PC-3 (cell line): ENCODE results near the gene UBE2E2. TPM values are rescaled to one million over a fixed set of nuclear protein-coding genes. Genes with fewer than 3 reads are reported as not detected.
A peak's percentile ranks its signal among the peaks of the same experiment; 100 is the strongest.

Source experiments
- ATAC-seq: fragments of 200-7000 bp; cut with Tn5 transposase; 2 replicates; pipeline ENCODE4 v1.9.1; 2020; ENCODE audit warnings: mild to moderate bottlenecking, moderate library complexity
- BruUV-seq: library from RNA; stranded (reverse); fragments of 400-500 nt; replicated peaks from 2 replicates; lab custom pipeline; 2021; lab: Mats Ljungman, UMichigan
- CTCF ChIA-PET: fragments of 300-600 bp; sonication (Branson Sonifier 250); formaldehyde crosslinking; loops from one replicate; lab custom pipeline; 2022; ENCODE audit warnings: antibody characterized with exemption; lab: Charles Lee
- POLR2A ChIA-PET: fragments of 300-600 bp; sonication (Branson Sonifier 250); formaldehyde crosslinking; loops from one replicate; lab custom pipeline; 2022; ENCODE audit warnings: antibody characterized with exemption; ENCODE audit not compliant: unreplicated experiment; lab: Charles Lee
- DNase-seq: peaks from one replicate; pipeline ENCODE4 v3.0.0-alpha.2; 2015
- H2AFZ ChIP-seq: fragments of 300-600 bp; sonication (generic); 2 replicates; pipeline ENCODE4 v1.6.0; 2016; ENCODE audit warnings: antibody characterized with exemption, low read length
- H3F3A ChIP-seq: fragments of 300-600 bp; sonication (generic); one replicate; pipeline ENCODE4 v1.6.0; 2017; ENCODE audit warnings: antibody characterized with exemption, low read length, control low read depth, mild to moderate bottlenecking; ENCODE audit not compliant: unreplicated experiment
- H3K27ac ChIP-seq: fragments of 300-600 bp; sonication (generic); 2 replicates; pipeline ENCODE4 v1.5.1; 2016; ENCODE audit warnings: mild to moderate bottlenecking, low read length
- H3K27me3 ChIP-seq: fragments of 300-600 bp; sonication (generic); 2 replicates; pipeline ENCODE4 v1.6.1; 2016; ENCODE audit warnings: low read length, mixed read lengths
- H3K36me3 ChIP-seq: fragments of 300-600 bp; sonication (generic); 2 replicates; pipeline ENCODE4 v1.6.1; 2016; ENCODE audit warnings: low read depth, mixed run types, low read length, mixed read lengths
- H3K4me1 ChIP-seq: fragments of 300-600 bp; sonication (generic); 2 replicates; pipeline ENCODE4 v1.5.1; 2016; ENCODE audit warnings: low read length; ENCODE audit not compliant: insufficient read depth
- H3K4me2 ChIP-seq: fragments of 300-600 bp; sonication (generic); 2 replicates; pipeline ENCODE4 v1.6.0; 2016; ENCODE audit warnings: low read length
- H3K4me3 ChIP-seq: fragments of 300-600 bp; sonication (generic); 2 replicates; pipeline ENCODE4 v1.5.1; 2016; ENCODE audit warnings: mild to moderate bottlenecking, low read length, mixed read lengths
- H3K79me2 ChIP-seq: fragments of 300-600 bp; sonication (generic); 2 replicates; pipeline ENCODE4 v1.6.1; 2017; ENCODE audit warnings: low read length, mixed read lengths
- H3K9ac ChIP-seq: fragments of 300-600 bp; sonication (generic); 2 replicates; pipeline ENCODE4 v1.6.0; 2016; ENCODE audit warnings: mild to moderate bottlenecking, low read length
- H3K9me2 ChIP-seq: fragments of 300-600 bp; sonication (generic); replicated peaks from 2 replicates; pipeline ENCODE4 v1.6.1; 2016; ENCODE audit warnings: mixed run types, low read length, mixed read lengths
- H3K9me3 ChIP-seq: fragments of 300-600 bp; sonication (generic); 2 replicates; pipeline ENCODE4 v1.6.1; 2016; ENCODE audit warnings: low read length, mixed read lengths
- H4K20me1 ChIP-seq: fragments of 300-600 bp; sonication (generic); 2 replicates; pipeline ENCODE4 v1.6.1; 2016; ENCODE audit warnings: low read length, mixed read lengths
- EZH2 ChIP-seq: fragments of 300-600 bp; sonication (generic); IDR thresholded peaks from one replicate; pipeline ENCODE4 v1.6.1; 2017; ENCODE audit warnings: antibody characterized with exemption, mild to moderate bottlenecking, low read length; ENCODE audit not compliant: unreplicated experiment
- EZH2phosphoT487 ChIP-seq: fragments of 300-600 bp; sonication (generic); IDR thresholded peaks from 2 replicates; pipeline ENCODE4 v1.6.1; 2018; ENCODE audit warnings: mild to moderate bottlenecking, antibody characterized with exemption, low read length, borderline replicate concordance
- intact Hi-C: fragments of 100-400 bp; cut with micrococcal nuclease; formaldehyde crosslinking; loops from 2 replicates; pipeline ENCODE4 v1.9.0; 2023
- total RNA-seq: library from RNA; depleted of rRNA; stranded (reverse); fragments of >200 nt; gene quantifications from 2 replicates; pipeline ENCODE4 v1.2.3, GENCODE V29; 2014
- TF ChIP-seq, protein P1 (sequence below): fragments of 300-600 bp; sonication (generic); conservative IDR thresholded peaks from 2 replicates; pipeline ENCODE4 v1.5.1; 2017; ENCODE audit warnings: antibody characterized with exemption, low read depth, mild to moderate bottlenecking, low read length

Gene UBE2E2
- total RNA-seq, 1 experiment from 2014 or later = 25.6 TPM

GRCh38 chr3:23442598-23443383, 239.7 kb downstream of the UBE2E2 start:
- TF ChIP-seq EZH2phosphoT487 (no peak), EZH2 (no peak)
- TF ChIP-seq, protein P1, sequence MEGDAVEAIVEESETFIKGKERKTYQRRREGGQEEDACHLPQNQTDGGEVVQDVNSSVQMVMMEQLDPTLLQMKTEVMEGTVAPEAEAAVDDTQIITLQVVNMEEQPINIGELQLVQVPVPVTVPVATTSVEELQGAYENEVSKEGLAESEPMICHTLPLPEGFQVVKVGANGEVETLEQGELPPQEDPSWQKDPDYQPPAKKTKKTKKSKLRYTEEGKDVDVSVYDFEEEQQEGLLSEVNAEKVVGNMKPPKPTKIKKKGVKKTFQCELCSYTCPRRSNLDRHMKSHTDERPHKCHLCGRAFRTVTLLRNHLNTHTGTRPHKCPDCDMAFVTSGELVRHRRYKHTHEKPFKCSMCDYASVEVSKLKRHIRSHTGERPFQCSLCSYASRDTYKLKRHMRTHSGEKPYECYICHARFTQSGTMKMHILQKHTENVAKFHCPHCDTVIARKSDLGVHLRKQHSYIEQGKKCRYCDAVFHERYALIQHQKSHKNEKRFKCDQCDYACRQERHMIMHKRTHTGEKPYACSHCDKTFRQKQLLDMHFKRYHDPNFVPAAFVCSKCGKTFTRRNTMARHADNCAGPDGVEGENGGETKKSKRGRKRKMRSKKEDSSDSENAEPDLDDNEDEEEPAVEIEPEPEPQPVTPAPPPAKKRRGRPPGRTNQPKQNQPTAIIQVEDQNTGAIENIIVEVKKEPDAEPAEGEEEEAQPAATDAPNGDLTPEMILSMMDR = no peak
- H3K4me2 ChIP-seq = no peak overlapping the region
- H3K79me2 ChIP-seq = no peaks in the 10 kb centered on the region
- no peaks in the 10 kb centered on the region for H4K20me1 ChIP-seq
- CTCF ChIA-PET = interaction anchor here (0.5 kb wide), 1 partner anchor 191 kb away, joined by 4 read pairs; no protein-coding TSS in a partner anchor
- no peaks in the 10 kb centered on the region for H3K36me3 ChIP-seq
- intact Hi-C loops = no loop called here
- H3K9ac ChIP-seq = no peak overlapping the region
- POLR2A ChIA-PET = no interaction called here
- DNase-seq (peak; percentile 25), ATAC-seq (no peak)
- H2AFZ ChIP-seq = no peak overlapping the region
- no peak overlapping the region for H3K4me3 ChIP-seq
- H3K9me3 ChIP-seq = no peaks in the 10 kb centered on the region
- no peaks in the 10 kb centered on the region for H3K4me1 ChIP-seq
- no TSS peak for BruUV-seq
- no peak overlapping the region for H3K27ac ChIP-seq
- H3F3A ChIP-seq = no peaks in the 10 kb centered on the region
- H3K9me2 ChIP-seq = no peaks in the 10 kb centered on the region
- H3K27me3 ChIP-seq = no peaks in the 10 kb centered on the region

- H3K4me3 ChIP-seq = no peak overlapping the region
- ATAC-seq (no peak), DNase-seq (no peak)
- H2AFZ ChIP-seq = no peak overlapping the region
- H3K9me3 ChIP-seq = no peaks in the 10 kb centered on the region
- TF ChIP-seq, protein P1 = peak; percentile 26; the same call in 1 of the 2 replicates
- TF ChIP-seq EZH2 = no peak
- H3F3A ChIP-seq = no peaks in the 10 kb centered on the region
- H4K20me1 ChIP-seq = no peaks in the 10 kb centered on the region
- intact Hi-C loops = no loop called here
- H3K9me2 ChIP-seq = no peaks in the 10 kb centered on the region
- no peak overlapping the region for H3K27ac ChIP-seq
- no peaks in the 10 kb centered on the region for H3K36me3 ChIP-seq
- no peak overlapping the region for H3K4me2 ChIP-seq
- no TSS peak for BruUV-seq
- POLR2A ChIA-PET = no interaction called here
- H3K9ac ChIP-seq = no peak overlapping the region
- no peaks in the 10 kb centered on the region for H3K27me3 ChIP-seq
- no peaks in the 10 kb centered on the region for H3K4me1 ChIP-seq
- CTCF ChIA-PET = no interaction called here
- H3K79me2 ChIP-seq = no peaks in the 10 kb centered on the region
These were observed 241.3 kb downstream of the UBE2E2 start for GRCh38 chr3:23444386-23444785.

GRCh38 chr3:23446301-23446700, 243.2 kb downstream of the UBE2E2 start:
- intact Hi-C loops = no loop called here
- no peak for DNase-seq
- TF ChIP-seq, protein P1 = no peak
- TF ChIP-seq EZH2phosphoT487 (no peak), EZH2 (no peak)
- no peak overlapping the region for H3K4me2 ChIP-seq
- no peak overlapping the region for H3K4me3 ChIP-seq
- H3K9ac ChIP-seq = no peak overlapping the region
- H3K9me3 ChIP-seq = no peaks in the 10 kb centered on the region
- POLR2A ChIA-PET = no interaction called here
- no peak for ATAC-seq
- no peaks in the 10 kb centered on the region for H3K79me2 ChIP-seq
- no peaks in the 10 kb centered on the region for H3K9me2 ChIP-seq
- no peak overlapping the region for H2AFZ ChIP-seq
- H3K27me3 ChIP-seq = no peaks in the 10 kb centered on the region
- H3F3A ChIP-seq = no peaks in the 10 kb centered on the region
- CTCF ChIA-PET = no interaction called here
- H4K20me1 ChIP-seq = no peaks in the 10 kb centered on the region
- H3K4me1 ChIP-seq = no peaks in the 10 kb centered on the region
- no peaks in the 10 kb centered on the region for H3K36me3 ChIP-seq
- H3K27ac ChIP-seq = no peak overlapping the region
- no TSS peak for BruUV-seq
